CD14-positive monocyte (primary cell): ENCODE measurements around the gene PLEKHM3. TPM values are rescaled to one million over a fixed set of nuclear protein-coding genes. Genes with fewer than 3 reads are reported as not detected.

Source experiments
- DNase-seq, 3 donors: peaks; one replicate each; pipeline ENCODE4 v3.0.0-alpha.2; 2011 to 2022
- H2AFZ ChIP-seq: 2 replicates; pipeline ENCODE4 v1.6.0; 2012; ENCODE audit warnings: mild to moderate bottlenecking, low read depth, low read length, inconsistent platforms; ENCODE audit not compliant: insufficient read depth, poor library complexity, severe bottlenecking
- H3K27ac ChIP-seq, 2 donors: 1 replicate in 1 of 2; 2 replicates in 1 of 2; pipeline ENCODE4 v1.5.1; 2012 to 2013; ENCODE audit warnings: low read length in 2 of 2, control low read depth in 1 of 2, inconsistent platforms in 1 of 2, low read depth in 1 of 2, mild to moderate bottlenecking in 1 of 2
- H3K27me3 ChIP-seq, 2 donors: one replicate each; pipeline versions ENCODE4 v1.6.0 to v1.6.1; 2011 to 2013; ENCODE audit warnings: low read length in 2 of 2; ENCODE audit not compliant: control insufficient read depth in 2 of 2, insufficient read depth in 2 of 2
- H3K36me3 ChIP-seq, 2 donors: replicated peaks in 1 of 2; 1 replicate in 1 of 2; 2 replicates in 1 of 2; pipeline versions ENCODE4 v1.5.1 to v1.6.1; 2012 to 2013; ENCODE audit warnings: low read length in 2 of 2, control low read depth in 1 of 2, inconsistent platforms in 1 of 2, mild to moderate bottlenecking in 1 of 2; ENCODE audit not compliant: insufficient read depth in 2 of 2, control insufficient read depth in 1 of 2
- H3K4me1 ChIP-seq, 2 donors: 1 replicate in 1 of 2; 2 replicates in 1 of 2; pipeline versions ENCODE4 v1.5.1 to v1.6.1; 2012 to 2013; ENCODE audit warnings: low read length in 2 of 2, control low read depth in 1 of 2, inconsistent platforms in 1 of 2, mild to moderate bottlenecking in 1 of 2, moderate library complexity in 1 of 2; ENCODE audit not compliant: insufficient read depth in 2 of 2, control insufficient read depth in 1 of 2
- H3K4me2 ChIP-seq: replicated peaks from 2 replicates; pipeline ENCODE3; 2012; ENCODE audit warnings: low read length, moderate library complexity, mild to moderate bottlenecking; ENCODE audit not compliant: poor library complexity, severe bottlenecking; ENCODE audit errors: extremely low read depth
- H3K4me3 ChIP-seq, 3 experiments: fragments of 200-600 bp in 1 of 3; sonication (generic) in 1 of 3; replicated peaks in 1 of 3; 1 replicate in 2 of 3; 2 replicates in 1 of 3; pipeline ENCODE4 v1.5.1; 2011 to 2013; ENCODE audit warnings: low read length in 3 of 3, mild to moderate bottlenecking in 3 of 3, control low read depth in 2 of 3, low read depth in 2 of 3, inconsistent platforms in 1 of 3, moderate library complexity in 1 of 3
- H3K79me2 ChIP-seq: 2 replicates; pipeline ENCODE4 v1.6.0; 2012; ENCODE audit warnings: mild to moderate bottlenecking, control low read depth, inconsistent platforms, low read length, moderate library complexity; ENCODE audit not compliant: insufficient read depth
- H3K9ac ChIP-seq: 2 replicates; pipeline ENCODE4 v1.6.0; 2017; ENCODE audit warnings: low read length, mild to moderate bottlenecking; ENCODE audit not compliant: insufficient read depth, poor library complexity, severe bottlenecking
- H3K9me3 ChIP-seq, 2 donors: replicated peaks in 1 of 2; 1 replicate in 1 of 2; 2 replicates in 1 of 2; pipeline versions ENCODE4 v1.5.1 to v1.6.1; 2012 to 2013; ENCODE audit warnings: low read length in 2 of 2, control low read depth in 1 of 2; ENCODE audit not compliant: control insufficient read depth in 1 of 2, insufficient read depth in 1 of 2
- H4K20me1 ChIP-seq: 2 replicates; pipeline ENCODE4 v1.6.0; 2012; ENCODE audit warnings: mild to moderate bottlenecking, low read length, control low read depth, moderate library complexity; ENCODE audit not compliant: insufficient read depth
- H3K27ac Mint-ChIP-seq, 7 donors: one replicate each; pipeline ENCODE4 v1.8.0; 2020; ENCODE audit warnings: mild to moderate bottlenecking in 7 of 7, mixed read lengths in 7 of 7, moderate library complexity in 6 of 7, inconsistent platforms in 2 of 7
- H3K27me3 Mint-ChIP-seq, 3 donors: one replicate each; pipeline ENCODE4 v1.8.0; 2021 to 2022; ENCODE audit warnings: low read depth in 3 of 3, mild to moderate bottlenecking in 3 of 3, mixed read lengths in 3 of 3, moderate library complexity in 3 of 3, inconsistent platforms in 1 of 3
- H3K36me3 Mint-ChIP-seq, 2 donors: one replicate each; pipeline ENCODE4 v1.8.0; 2020; ENCODE audit warnings: mixed read lengths in 2 of 2, inconsistent platforms in 1 of 2, mild to moderate bottlenecking in 1 of 2
- H3K4me1 Mint-ChIP-seq: one replicate; pipeline ENCODE4 v1.8.0; 2020; ENCODE audit warnings: mild to moderate bottlenecking, mixed read lengths
- H3K4me3 Mint-ChIP-seq, 2 donors: one replicate each; pipeline ENCODE4 v1.8.0; 2020; ENCODE audit warnings: mild to moderate bottlenecking in 2 of 2, mixed read lengths in 2 of 2, moderate library complexity in 1 of 2
- H3K9me3 Mint-ChIP-seq, 7 donors: one replicate each; pipeline ENCODE4 v1.8.0; 2020 to 2022; ENCODE audit warnings: mixed read lengths in 7 of 7, mild to moderate bottlenecking in 6 of 7, moderate library complexity in 6 of 7, inconsistent platforms in 2 of 7
- CTCF ChIP-seq: fragments of 200-600 bp; IDR thresholded peaks from one replicate; pipeline ENCODE4 v1.8.0; 2022; ENCODE audit warnings: antibody characterized with exemption, mild to moderate bottlenecking
- WGBS: methylation state at CpG from one replicate; pipeline ENCODE4 v1.1.5; 2013; ENCODE audit warnings: missing lambda C conversion rate; ENCODE audit not compliant: insufficient coverage; 5-methylcytosine and 5-hydroxymethylcytosine counted together
- intact Hi-C, 2 donors: fragments of 100-400 bp; cut with micrococcal nuclease; formaldehyde crosslinking; loops; one replicate each; pipeline versions ENCODE4 v1.15.0 to v1.15.1; 2023
- polyA plus RNA-seq, 3 donors: library from polyadenylated mRNA; depleted of rRNA in 1 of 3; unstranded in 2 of 3; stranded (reverse) in 1 of 3; fragments of 300-500 nt in 2 of 3; fragments of >200 nt in 1 of 3; fragmentation: Illumina TruSeq in 2 of 3; gene quantifications; 1 replicate in 2 of 3; 2 replicates in 1 of 3; pipeline ENCODE4 v1.2.3, GENCODE V29; 2012 to 2021

PLEKHM3 gene
- polyA plus RNA-seq, 3 donors = 3.0 to 8.0 (median 3.0) TPM

GRCh38 chr2:207879536-207879935 lies 145.8 kb downstream of the PLEKHM3 start:
- Histone ChIP-seq H3K4me3 (no peak overlapping the region), H2AFZ (no peak overlapping the region), H3K4me2 (no peak overlapping the region), H3K27me3 (no peaks in the 10 kb centered on the region), H3K9ac (no peak overlapping the region), H3K36me3 (no peaks in the 10 kb centered on the region), H3K9me3 (no peaks in the 10 kb centered on the region), H3K79me2 (no peaks in the 10 kb centered on the region), H3K4me1 (peaks cover 6% of the 10 kb centered on the region in 2 donors), H4K20me1 (no peaks in the 10 kb centered on the region), H3K27ac (no peak overlapping the region)
- no peak for DNase-seq
- Mint-ChIP-seq H3K4me1 (peaks cover 13% of the 10 kb centered on the region), H3K36me3 (peaks cover 0 to 4% of the 10 kb centered on the region in 2 donors), H3K27ac (no peak overlapping the region), H3K9me3 (peaks cover 0 to 3% (median 0%) of the 10 kb centered on the region in 7 donors), H3K27me3 (peaks cover 0 to 1% (median 0%) of the 10 kb centered on the region in 3 donors), H3K4me3 (no peak overlapping the region)
- TF ChIP-seq CTCF = no peak
- intact Hi-C loops = no loop called here
- WGBS = 91% methylated on average over 1 of the region's 2 CpGs

- Mint-ChIP-seq H3K27me3 (peaks cover 0 to 1% (median 0%) of the 10 kb centered on the region in 3 donors), H3K9me3 (peaks cover 0 to 3% (median 0%) of the 10 kb centered on the region in 7 donors), H3K36me3 (no peaks in the 10 kb centered on the region), H3K4me1 (peaks cover 21% of the 10 kb centered on the region), H3K27ac (peak overlapping the region in 2 of 7 donors; percentile 48 to 76), H3K4me3 (no peak overlapping the region)
- intact Hi-C loops = no loop called here
- no peak overlapping the region for H3K4me2 ChIP-seq
- H3K4me3 ChIP-seq = no peak overlapping the region
- H2AFZ ChIP-seq = no peak overlapping the region
- H3K9ac ChIP-seq = no peak overlapping the region
- no peak for DNase-seq
- WGBS = 40% methylated on average over 3 of the region's 4 CpGs
- no peaks in the 10 kb centered on the region for H3K27me3 ChIP-seq
- H3K4me1 ChIP-seq = peaks cover 13 to 14% of the 10 kb centered on the region in 2 donors
- no peaks in the 10 kb centered on the region for H3K36me3 ChIP-seq
- no peaks in the 10 kb centered on the region for H3K79me2 ChIP-seq
- no peaks in the 10 kb centered on the region for H4K20me1 ChIP-seq
- no peaks in the 10 kb centered on the region for H3K9me3 ChIP-seq
- no peak overlapping the region for H3K27ac ChIP-seq
- TF ChIP-seq CTCF = no peak
Observed at GRCh38 chr2:207876842-207877535, 148.3 kb downstream of the PLEKHM3 start.
